WI38 (cell line): Measurements from ENCODE around the gene NRP1.

Experiments used
- H3K4me3 ChIP-seq: 2 replicates; pipeline ENCODE4 v1.5.1; 2011; ENCODE audit warnings: low read depth, mild to moderate bottlenecking, control low read depth, low read length
- TF ChIP-seq, protein P1 (sequence below): IDR thresholded peaks from 2 replicates; pipeline ENCODE4 v1.5.1; 2012; ENCODE audit warnings: low read depth, mild to moderate bottlenecking, control low read depth, low read length

NRP1 gene

GRCh38 chr10:33309406-33309805, 25.1 kb downstream of the NRP1 start:
- TF ChIP-seq, protein P1, sequence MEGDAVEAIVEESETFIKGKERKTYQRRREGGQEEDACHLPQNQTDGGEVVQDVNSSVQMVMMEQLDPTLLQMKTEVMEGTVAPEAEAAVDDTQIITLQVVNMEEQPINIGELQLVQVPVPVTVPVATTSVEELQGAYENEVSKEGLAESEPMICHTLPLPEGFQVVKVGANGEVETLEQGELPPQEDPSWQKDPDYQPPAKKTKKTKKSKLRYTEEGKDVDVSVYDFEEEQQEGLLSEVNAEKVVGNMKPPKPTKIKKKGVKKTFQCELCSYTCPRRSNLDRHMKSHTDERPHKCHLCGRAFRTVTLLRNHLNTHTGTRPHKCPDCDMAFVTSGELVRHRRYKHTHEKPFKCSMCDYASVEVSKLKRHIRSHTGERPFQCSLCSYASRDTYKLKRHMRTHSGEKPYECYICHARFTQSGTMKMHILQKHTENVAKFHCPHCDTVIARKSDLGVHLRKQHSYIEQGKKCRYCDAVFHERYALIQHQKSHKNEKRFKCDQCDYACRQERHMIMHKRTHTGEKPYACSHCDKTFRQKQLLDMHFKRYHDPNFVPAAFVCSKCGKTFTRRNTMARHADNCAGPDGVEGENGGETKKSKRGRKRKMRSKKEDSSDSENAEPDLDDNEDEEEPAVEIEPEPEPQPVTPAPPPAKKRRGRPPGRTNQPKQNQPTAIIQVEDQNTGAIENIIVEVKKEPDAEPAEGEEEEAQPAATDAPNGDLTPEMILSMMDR: no peak
- no peak overlapping the region for H3K4me3 ChIP-seq

DNA sequence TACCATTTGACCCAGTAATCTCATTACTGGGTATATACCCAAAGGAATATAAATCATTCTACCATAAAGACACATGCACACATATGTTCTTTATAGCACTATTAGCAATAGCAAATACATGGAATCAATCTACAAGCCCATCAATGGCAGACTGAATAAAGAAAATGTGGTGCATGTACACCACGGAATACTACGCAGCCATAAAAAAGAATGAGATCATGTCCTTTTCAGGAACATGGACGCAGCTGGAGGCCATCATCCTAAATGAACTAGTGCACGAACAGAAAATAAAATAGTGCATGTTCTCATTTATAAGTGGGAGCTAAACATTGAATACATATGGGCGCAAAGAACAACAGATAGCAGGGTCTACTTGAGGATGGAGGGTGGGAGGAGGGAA, 26.6 kb downstream of the NRP1 start:
- TF ChIP-seq, protein P1: no peak
- no peak overlapping the region for H3K4me3 ChIP-seq

DNA sequence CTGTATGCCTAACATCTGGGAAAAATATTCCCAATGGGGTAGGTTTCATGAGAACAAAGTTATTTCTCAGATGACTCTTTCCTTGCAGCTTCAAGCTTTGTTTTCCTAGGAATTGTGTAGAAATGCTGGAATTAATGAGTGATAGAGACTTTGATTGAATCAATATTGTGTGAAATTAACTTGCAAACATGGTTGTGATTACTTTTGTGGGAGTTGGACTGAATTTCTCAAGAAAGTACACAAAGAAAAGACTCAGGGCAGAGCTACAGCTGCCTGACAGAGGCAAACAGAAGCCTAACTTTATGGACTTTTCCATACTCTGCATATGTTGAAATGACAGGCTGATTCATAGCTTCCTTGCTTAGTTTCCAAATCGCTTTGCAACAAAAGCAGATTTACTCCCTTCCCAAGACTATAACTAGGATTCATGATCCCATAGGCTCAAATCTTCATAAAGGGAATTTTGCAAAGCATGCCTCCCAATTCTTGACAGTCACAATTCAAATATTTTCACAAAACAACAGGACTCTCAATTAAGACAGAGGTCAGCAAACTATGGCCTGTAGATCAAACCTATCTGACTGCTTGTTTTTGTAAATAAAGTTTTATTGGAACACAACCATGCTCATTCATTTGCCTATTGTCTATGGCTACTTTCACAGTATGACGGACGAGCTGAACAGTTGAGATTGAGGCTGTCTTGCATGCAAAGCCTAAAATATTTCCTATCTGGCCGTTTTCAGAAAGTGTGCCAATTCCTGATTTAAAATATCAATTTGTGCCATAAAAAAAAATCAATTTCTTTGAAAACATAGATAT, 27.6 kb downstream of the NRP1 start:
- no peak overlapping the region for H3K4me3 ChIP-seq
- TF ChIP-seq, protein P1: no peak

GRCh38 chr10:33306126-33306525, 28.3 kb downstream of the NRP1 start:
- no peak overlapping the region for H3K4me3 ChIP-seq
- TF ChIP-seq, protein P1: no peak

GRCh38 chr10:33304423-33305225, 29.8 kb downstream of the NRP1 start:
- no peak overlapping the region for H3K4me3 ChIP-seq
- TF ChIP-seq, protein P1: no peak

GRCh38 chr10:33303988-33304387, 30.5 kb downstream of the NRP1 start:
- H3K4me3 ChIP-seq: no peak overlapping the region

More at GRCh38 chr10:33303988-33304387, 30.5 kb downstream of the NRP1 start:
- TF ChIP-seq, protein P1: no peak
